NOMO-1 treated with dmso at 0.1 percent for 144 hours (cell line): ENCODE data around the gene MACROD2.

ENCODE experiments used
- DNase-seq: peaks from one replicate; lab custom pipeline; 2025; ENCODE audit not compliant: unreplicated experiment; lab: John Stamatoyannopoulos, UW

Gene MACROD2

DNA sequence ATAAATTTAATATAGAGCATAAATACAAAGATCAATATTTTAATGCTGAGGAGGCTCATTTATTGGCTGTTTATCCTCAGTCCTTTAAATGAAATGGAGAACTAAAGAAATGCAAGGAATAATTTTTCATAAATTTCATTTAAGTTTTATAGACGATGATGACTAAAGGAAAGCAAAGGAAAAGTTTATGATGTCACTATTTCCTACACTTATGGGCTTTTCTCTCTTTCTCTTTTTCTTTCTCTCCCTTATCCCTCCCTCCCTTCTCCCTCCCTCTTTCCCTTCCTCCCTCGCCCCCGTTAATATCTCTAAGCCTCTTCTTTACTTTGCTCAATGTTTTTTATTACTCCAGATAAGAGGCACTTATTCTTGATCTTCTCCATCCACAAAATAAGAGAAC is 1231.8 kb downstream of the MACROD2 start:
- DNase-seq, result no peak

DNA sequence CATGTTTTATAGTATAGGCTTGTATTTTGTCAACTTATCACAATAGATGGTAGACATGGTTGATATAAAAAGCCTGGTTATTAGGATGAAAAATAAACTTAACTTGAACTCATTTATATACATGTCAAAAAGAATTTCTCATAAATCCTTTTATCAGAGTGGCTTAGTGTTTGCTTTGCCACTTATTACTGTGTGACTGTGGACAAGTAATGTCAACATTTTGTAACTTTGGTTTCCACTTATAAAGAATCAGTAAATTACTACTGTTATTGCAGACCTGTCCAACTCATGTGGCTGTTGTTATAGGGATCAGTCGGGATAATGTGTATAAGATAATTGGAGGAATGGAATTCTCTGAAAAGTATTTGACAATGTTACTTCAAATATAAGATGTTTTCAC is 1236.9 kb downstream of the MACROD2 start:
- DNase-seq, result no peak

DNA sequence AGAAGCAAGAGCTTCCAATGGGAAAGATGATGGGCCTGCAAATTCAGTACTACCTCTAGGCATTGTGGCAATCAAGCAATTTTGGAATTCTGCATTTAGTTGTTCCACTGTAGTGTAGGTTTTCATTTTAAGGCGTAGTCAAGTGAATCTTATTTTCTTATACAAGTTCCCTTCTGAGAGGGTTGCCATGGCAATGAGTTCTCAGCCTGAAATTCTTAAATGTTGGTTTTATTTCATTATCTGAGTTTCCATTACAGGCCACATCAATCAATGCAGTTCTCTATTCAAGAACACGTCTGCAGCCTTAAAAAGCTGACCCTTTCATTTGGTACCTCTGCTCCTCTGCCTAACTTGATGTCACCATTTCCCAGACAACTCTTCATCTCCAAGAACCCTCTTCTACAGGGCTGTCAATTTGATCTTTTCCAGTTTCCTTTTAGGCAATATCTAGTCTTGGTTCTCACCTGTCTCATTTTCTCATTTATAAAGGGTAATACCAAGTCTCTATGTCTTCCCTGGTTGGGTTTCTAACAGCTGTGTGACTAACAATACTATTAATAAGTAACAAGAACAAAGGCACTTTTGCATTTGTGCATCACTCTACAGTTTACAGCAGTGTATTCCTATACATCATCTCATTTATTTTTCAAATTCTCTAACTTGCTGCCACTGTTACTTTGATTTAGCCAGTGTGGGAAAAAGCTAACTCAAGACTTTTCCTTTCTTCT is 1240.3 kb downstream of the MACROD2 start:
- DNase-seq, result no peak

DNA sequence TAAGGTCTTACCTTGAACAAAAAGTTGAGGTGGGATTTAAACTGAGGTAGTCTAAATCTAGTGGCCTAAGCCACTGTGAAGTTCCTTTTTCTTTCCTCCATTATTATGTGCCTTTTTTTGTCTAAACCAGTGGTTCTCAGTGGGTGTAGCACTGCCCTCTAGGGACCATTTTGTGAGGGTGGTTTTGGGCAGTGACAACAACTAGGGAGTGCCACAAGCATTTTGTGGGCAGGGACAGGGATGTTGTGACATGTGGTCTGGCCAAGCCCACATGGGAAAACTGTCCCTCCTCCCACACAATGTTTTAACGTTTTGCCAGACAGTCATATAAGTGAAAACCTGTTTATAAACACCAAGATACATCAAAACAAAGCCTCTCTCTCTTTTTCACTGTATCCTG is 1241.5 kb downstream of the MACROD2 start:
- peak; percentile 21 for DNase-seq

DNA sequence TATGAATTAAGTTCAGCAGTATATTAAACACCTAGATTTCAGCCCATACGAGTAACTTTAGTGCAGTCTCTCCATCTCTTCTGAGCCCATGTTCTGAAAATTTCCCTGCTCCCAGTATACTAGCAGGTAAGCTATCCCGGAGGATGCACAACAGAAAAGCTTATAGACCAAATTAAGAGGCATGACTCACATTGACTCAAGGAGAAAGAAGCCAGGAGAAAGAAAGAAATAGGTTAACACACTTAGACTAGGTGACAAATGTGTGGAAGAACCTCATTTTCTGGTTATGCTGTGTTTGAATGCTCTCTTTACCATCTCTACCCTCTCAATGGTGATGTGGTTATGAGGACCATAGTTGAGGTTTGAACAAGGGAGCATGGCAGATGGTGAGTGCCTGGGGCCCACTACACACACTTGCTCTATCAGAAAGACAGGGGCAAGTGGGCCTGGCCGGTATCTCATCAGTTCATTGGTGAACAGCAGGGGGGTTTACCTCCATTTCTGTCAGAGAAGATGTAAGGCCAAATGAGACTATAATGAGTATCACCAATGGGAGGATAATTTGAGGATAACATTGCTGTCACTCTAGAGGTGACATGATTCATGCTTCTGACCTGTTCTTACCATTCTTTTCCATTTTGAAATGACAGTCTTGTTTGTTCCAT is 1244.4 kb downstream of the MACROD2 start:
- no peak for DNase-seq

DNA sequence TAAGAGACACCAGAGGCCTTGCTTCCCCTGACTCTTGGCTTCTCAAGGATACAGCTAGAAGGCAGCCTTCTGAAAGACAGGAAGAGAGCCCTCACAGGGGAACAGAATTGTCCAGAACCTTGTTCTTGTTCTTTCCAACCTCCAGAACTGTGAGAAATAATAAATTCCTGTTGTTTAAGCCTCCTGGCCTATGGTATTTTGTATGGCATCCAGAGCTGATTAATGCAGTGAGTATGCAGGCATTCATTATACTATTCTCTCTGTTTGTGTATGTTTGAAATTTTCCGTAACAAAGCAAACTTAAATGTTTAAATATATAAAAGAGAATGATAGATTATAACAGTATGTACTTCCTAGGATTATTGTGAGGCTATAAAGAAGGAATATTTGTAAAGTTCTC is 1245.5 kb downstream of the MACROD2 start:
- no peak for DNase-seq

DNA sequence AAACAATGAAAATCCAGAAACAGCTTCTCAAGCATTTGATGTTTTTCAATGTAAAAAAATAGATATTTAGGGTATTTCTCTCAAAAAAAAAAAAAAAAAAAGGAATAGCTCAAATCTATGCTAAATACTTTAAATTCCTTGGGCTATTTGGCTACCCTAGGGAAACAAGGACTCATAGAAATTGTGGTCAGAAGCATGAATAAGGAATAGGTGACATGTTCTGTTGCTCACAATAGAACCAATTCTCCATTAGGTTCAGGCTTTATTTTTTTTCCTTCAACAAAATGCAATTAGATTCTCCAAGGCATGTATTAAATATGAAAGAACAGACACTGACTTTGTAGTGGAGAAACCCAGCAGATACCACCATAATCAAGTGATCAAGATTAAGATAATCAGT is 1246.4 kb downstream of the MACROD2 start:
- DNase-seq, result no peak

DNA sequence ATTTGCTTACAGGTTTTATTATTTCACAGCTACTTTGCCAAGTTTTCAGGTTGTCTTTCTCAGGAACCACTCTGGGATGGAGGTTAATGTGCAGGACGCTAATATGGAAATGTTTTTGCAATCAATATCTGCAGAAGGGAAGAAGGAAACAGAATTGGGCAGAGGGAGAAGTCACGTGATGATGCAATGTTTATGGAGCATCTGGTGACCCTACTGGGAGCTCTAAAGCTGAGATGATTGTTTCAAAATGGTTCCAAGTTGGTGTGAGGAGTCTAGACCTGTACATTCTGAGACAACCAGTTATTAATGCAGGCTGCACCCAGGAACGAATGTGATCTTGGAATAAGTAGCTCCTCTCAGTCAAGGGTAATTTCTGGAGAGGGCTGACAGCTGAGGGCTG is 1247.5 kb downstream of the MACROD2 start:
- DNase-seq, result no peak

DNA sequence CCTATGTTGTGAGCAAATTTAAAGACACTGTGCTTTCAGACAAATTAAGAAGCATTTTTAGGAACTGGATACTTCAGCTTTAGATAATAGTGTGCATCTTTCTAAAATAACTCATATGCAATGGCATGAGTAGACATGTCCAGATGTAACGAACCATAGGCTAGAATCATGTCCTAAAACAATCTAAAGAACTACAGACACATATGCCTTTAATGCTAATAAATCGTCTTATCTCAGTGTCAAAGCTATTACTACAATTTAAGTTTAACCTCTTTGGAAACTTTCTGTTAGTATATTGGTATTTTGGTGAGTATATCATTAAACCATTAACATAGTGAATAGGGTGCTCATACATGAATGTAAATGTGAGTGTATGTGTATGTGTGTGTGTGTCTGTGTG is 1250.6 kb downstream of the MACROD2 start:
- DNase-seq, result no peak

DNA sequence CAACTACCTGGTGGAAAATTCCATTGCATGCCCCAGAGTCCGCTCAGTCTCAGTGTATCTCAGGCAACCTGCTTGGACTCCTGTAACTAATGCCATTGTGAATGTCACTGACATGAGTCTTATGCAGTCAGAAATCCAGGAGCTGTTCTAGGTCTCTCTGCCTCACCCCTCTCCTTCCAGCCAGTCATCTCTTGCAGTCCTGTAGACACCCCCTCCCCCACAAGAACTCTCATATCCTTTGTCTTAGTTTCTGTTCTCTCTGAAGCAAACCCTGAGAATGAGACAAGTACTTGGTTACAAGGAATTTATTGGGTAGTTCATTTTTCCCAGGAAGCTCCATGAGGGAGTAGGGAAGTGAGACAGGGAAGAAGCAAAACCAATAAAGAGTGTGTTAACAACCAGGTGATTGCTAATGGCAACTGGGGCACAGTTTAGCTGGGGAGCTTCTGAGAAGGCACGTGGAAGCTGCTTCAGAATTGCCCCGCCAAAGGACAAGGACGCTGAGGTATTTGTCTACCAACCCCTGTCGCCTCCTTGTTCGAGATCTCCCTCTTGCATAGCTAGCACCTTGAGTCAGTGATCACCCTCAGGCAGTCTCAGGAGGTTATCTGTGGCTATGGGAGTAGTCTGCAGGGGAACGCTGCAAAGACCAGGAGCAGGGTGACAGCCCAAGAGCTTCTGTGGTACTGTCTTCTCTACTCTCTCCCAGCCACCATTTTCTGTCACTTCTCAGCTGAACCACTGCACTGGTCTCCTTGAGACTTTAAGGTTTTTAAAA is 1253.5 kb downstream of the MACROD2 start:
- no peak for DNase-seq

DNA sequence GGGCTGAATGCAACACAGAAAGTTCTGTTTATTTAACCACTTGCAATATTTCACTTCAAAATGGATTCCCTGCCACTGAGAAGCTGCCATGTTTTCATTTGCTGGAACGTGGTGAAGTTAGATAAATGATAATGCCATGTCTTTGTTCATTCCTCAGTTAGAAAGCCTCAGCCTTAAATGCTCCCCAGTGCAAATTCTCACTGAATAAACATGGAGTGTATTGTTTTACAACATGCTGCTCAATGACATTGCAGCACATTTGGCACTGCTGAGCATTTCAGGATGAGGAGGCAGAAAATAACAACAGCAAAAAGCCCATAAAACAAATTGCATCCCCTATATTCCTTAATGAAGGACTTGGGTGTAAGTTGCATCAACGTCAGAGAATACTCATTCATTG is 1255.9 kb downstream of the MACROD2 start:
- DNase-seq, result no peak

DNA sequence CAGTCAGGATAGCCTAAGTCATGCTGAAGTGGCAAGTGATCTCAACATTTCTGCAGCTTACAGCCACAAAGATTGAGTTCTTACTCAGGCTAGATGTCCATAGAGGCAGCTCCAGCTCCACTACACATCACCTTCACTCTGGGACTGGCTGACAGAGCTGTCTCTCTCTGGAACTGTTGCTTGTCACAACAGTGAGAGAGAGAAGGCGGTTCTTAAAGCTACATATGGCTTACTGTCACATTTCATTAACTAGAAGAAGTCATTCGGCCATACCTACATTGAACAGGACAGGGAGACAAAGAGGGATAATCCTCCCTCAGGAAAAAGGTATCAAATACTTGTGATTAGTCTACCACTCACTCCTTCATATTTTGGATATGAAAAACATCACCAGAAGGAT is 1257.0 kb downstream of the MACROD2 start:
- no peak for DNase-seq

DNA sequence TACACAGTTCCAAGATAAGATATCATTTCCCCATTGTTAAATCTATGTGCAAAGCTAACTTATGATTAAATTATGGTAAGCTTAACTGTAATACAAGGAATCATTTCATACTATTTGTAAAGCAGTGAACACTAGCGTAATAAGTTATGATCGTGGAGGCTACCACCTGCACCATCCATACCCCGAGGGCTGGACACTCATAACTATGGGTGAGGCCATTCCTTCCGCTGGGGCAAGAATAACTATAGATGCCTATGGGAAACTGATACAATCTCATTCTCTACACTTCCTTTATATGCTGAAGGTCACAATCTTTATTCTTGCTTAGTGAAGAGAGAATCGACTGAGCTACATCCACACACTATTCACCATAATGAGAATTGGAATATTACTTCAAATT is 1258.1 kb downstream of the MACROD2 start:
- no peak for DNase-seq

DNA sequence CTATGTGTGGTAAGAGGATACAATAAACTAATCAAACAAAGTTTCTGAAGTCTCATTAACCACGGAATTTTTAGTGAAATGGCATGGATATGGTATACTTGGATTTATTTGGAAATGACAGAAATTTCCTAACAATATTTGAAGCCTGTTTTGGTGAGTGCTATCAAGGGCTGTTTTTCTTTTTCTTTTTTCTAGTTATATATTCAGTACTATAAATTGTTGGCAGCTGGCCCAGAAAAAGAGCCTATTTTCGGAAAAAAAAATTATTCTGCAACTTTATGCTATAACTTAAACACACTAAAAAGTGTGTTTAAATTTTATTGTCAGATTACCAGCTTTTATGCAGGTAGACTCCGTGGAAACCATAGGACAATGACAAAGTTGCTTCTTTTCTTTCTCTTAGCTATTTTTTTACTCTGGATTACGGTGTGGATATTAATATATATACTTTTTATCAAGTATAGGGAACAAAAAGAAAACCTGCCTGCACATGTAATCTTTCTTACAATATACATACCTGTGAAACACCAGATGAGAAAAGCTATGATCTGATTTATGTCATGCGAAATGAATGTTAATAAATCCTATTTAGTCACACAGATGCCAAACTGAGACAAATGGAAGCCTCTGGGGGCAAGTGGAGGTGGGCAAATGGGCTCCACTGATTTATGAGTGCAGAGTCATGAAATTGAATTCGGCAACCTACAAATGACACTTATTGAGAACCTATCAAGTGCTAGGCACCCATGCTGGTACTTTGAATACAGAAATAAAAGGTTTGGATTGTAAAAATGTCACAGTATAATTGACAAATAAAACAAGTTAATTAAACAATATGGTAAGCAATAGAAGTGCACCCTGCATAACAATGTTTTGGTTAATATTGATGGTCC is 1261.6 kb downstream of the MACROD2 start:
- DNase-seq, result no peak

DNA sequence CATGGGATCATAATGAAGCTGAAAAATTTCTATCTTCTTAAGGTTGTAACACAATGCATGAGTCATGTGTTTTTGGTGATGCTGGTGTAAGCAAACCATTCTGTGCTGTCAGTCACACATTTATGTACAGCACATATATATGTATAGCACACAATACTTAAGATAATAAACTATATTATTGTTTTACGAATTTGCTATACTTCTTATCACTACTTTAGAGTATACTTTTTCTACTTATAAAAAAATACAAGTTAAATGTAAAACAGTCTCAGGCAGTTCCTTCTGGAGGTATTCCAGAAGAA is 1262.2 kb downstream of the MACROD2 start:
- DNase-seq, result no peak

DNA sequence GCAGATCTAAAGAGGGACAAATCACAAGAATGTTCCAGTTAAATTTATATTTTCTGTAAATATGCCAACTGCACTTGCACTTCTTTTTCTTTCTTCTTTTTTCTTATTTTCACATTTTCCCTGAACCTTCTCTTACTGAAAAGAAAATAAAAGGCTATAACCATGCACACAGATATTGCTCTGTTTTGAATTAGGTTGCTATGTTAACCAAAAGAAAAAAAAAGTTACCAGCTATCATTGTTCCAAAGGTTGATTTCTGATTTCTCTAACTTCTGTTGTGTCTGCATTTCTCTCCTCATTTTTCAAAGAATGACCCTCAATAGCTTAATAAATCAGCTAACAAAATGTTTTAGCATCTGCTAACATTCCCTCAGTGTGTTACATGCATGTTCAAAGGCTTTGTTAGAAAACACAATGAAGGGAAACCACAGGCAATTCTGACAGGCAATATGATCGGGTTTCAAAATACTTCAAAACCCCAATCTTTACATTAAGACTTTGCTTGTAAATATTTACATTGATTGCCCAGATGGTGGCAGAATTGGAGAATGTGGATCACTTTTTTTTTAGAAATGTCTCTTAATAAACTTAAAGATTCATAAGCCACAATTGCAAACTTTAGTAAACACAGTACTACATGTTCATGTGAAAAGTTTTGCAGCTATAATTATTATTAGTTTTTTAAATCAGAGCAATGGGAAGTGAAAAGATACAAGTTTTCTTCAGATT is 1270.4 kb downstream of the MACROD2 start:
- DNase-seq, result no peak

DNA sequence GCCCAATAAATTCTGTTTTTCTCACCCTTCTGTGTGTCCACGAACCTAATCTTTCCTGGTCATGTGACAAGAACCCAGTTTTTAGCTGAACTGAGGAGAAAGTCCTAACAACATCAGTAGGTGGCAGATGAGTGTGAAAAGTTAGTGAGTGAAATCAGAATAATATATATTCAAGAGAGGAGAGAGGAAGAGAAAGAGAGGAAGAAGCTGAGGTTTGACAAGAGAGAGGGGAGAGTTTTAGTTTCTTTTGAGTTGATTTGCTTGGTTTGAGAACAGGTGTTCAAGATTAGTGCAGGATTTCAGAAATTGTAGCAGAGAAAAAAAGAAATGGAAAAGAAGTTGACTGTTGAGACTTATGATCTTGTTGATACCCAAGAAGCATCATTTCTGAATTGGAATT is 1272.6 kb downstream of the MACROD2 start:
- no peak for DNase-seq

DNA sequence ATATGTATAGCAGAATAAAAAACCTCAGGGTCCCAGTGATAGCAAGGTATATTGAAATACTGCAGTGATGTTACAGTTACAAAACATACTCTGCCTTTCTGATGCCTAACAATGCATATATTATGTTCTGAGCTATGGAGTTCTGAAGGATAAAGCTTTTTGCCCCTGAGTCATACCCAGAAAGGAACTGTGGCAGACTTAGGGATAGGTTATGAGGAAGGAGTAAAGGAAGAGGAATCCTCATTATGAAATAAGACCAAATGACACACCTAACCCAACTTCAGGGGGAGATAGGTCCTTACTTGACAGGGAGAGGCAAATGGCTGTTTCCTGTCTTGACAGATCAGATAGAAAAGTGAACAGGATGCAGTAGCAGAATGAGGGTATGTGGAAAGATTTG is 1282.7 kb downstream of the MACROD2 start:
- no peak for DNase-seq

DNA sequence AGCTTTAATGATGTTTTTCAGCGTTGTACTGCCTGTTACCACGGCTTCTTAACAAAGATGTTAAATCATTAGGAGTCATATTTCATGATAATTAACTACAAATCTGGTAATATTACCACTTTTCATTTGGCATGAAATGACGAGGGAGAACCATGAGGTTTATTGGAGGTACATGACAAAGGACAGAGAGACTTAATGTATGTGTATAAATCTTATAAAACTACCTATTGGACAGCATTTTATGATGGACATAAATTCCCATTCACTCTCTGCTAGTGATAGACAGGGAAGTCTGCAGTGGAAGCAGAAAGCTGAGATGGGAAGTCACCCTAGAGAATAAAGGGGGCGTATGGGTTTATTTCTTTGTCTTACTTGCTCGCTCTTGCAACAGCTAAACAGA is 1292.0 kb downstream of the MACROD2 start:
- DNase-seq, result no peak

DNA sequence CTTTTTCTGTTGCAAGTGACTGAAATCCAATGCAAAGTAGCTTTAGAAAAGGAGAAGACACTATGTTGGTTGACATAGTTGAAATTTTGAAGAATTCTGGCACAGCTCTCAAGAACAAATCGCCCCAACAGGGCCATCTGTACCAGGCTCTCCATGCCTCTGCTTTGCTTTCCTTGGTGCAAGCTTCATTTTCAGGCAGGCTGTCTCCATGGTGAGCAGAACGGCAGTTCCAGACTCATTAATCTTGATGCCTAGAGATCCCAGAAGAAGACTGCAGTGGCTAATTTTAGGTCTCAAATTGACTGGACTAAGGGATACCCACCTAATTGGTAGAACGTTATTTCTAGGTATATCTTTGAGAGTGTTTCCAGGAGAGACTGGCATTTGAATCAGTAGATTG is 1292.8 kb downstream of the MACROD2 start:
- DNase-seq, result no peak

DNA sequence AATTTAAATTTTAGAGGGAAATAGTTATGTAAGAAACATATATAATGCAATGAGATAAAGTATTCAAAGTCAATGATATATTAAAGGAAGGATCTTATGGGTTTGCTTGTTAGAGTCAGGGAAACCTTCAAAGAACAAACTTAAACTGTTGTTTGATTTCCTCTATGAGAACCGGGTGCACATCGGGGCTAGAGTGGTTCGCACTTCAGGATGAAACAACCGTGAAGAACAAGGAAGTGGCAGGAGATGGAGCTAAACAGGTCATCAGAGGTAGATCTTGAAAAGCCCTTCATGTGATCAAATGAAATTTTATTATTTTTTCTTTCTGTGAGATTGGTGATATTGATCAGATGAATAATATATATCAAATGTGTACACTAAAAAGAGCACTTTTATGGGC is 1294.0 kb downstream of the MACROD2 start:
- no peak for DNase-seq
